ENCODE measurements around the gene SPRYD4. TPM values are rescaled to one million over a fixed set of nuclear protein-coding genes. Genes with fewer than 3 reads are reported as not detected.

Gene SPRYD4
- polyA plus RNA-seq, 4 donors: 1.4 to 4.7 (median 2.6) TPM

DNA sequence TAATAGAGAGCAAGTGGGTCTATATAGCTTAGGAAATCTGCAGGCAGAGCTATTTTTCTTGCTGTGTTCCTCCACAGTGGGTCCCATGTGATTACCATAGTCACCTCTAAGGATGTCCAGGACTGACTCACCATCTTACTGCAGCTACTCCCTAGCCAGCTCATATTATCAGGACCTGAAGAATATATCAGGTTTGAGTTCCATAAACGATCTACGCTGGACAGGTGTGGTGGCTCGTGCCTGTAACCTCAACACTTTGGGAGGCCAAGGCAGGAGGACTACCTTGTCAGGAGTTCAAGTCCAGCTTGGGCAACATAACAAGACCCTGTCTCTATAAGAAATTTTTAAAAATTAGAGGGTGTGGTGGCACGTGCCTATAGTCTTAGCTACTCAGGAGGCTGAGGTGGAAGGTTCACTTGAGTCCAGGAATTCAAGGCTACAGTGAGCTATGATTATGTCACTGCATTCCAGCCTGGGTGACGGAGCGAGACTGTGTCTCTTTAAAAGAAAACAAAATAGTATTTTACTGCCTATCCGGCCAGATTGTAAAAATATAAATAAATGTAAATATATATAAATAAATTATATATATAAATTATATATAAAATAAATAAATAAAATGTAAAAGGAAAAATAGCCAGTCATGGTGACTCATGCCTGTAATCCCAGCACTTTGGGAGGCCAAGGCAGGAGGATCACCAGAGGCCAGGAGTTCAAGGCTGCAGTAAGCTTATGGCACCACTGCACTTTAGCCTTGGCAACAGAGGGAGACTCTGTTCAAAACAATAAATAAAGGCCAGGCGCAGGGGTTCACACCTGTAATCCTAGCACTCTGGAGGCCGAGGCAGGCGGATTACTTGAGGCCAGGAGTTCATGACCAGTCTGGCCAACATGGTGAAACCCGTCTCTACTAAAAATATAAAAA, 6.9 kb upstream of the SPRYD4 start:
- DNase-seq: no peak
- Histone ChIP-seq H3K4me3 (ENCODE audit: low read depth in 1 of 3, low read length in 3 of 3) (no peak overlapping the region), H3K36me3 (ENCODE audit: control insufficient read depth in 3 of 3, insufficient read depth in 2 of 3, low read depth in 1 of 3, low read length in 3 of 3) (no peaks in the 10 kb centered on the region), H3K27me3 (ENCODE audit: control insufficient read depth in 3 of 3, insufficient read depth in 3 of 3, low read length in 3 of 3) (no peaks in the 10 kb centered on the region), H3K27ac (ENCODE audit: low read depth in 1 of 3, low read length in 2 of 3) (no peak overlapping the region), H3K9me3 (ENCODE audit: control insufficient read depth in 2 of 2, insufficient read depth in 1 of 2, low read depth in 1 of 2, low read length in 1 of 2) (no peaks in the 10 kb centered on the region), H3K4me1 (ENCODE audit: control insufficient read depth in 3 of 3, insufficient read depth in 2 of 3, low read depth in 1 of 3, low read length in 2 of 3) (no peaks in the 10 kb centered on the region)
- WGBS, 3 donors: 82 to 84% (median 82%) methylated on average over 11 of the region's 11 CpGs
- FAIRE-seq: no peak

DNA sequence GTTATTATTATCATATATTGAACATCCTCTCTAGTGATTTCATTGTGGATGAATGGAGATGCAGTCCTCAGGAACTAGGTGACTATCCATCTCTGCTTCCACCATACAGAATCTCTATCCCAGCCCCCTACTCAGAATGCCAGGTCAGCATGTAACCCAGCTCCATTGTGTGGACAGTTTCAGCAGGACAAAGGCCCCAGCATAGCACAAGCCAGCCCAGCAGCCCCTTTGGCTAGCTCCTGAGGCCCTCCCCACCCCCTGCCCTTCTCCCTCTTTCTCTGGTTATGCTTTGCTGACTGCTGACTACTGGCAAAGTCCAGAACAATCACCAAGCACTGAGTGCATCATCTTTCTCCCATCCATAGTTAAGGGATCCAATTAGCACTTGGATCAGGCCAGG, 5.8 kb upstream of the SPRYD4 start:
- no peak for DNase-seq
- no peaks in the 10 kb centered on the region for H3K36me3 ChIP-seq (ENCODE audit: control insufficient read depth in 3 of 3, insufficient read depth in 2 of 3, low read depth in 1 of 3, low read length in 3 of 3)
- no peak for FAIRE-seq
- no peak overlapping the region for H3K4me3 ChIP-seq (ENCODE audit: low read depth in 1 of 3, low read length in 3 of 3)
- H3K9me3 ChIP-seq (ENCODE audit: control insufficient read depth in 2 of 2, insufficient read depth in 1 of 2, low read depth in 1 of 2, low read length in 1 of 2): no peaks in the 10 kb centered on the region
- no peak overlapping the region for H3K27ac ChIP-seq (ENCODE audit: low read depth in 1 of 3, low read length in 2 of 3)
- H3K27me3 ChIP-seq (ENCODE audit: control insufficient read depth in 3 of 3, insufficient read depth in 3 of 3, low read length in 3 of 3): no peaks in the 10 kb centered on the region
- H3K4me1 ChIP-seq (ENCODE audit: control insufficient read depth in 3 of 3, insufficient read depth in 2 of 3, low read depth in 1 of 3, low read length in 2 of 3): no peaks in the 10 kb centered on the region

DNA sequence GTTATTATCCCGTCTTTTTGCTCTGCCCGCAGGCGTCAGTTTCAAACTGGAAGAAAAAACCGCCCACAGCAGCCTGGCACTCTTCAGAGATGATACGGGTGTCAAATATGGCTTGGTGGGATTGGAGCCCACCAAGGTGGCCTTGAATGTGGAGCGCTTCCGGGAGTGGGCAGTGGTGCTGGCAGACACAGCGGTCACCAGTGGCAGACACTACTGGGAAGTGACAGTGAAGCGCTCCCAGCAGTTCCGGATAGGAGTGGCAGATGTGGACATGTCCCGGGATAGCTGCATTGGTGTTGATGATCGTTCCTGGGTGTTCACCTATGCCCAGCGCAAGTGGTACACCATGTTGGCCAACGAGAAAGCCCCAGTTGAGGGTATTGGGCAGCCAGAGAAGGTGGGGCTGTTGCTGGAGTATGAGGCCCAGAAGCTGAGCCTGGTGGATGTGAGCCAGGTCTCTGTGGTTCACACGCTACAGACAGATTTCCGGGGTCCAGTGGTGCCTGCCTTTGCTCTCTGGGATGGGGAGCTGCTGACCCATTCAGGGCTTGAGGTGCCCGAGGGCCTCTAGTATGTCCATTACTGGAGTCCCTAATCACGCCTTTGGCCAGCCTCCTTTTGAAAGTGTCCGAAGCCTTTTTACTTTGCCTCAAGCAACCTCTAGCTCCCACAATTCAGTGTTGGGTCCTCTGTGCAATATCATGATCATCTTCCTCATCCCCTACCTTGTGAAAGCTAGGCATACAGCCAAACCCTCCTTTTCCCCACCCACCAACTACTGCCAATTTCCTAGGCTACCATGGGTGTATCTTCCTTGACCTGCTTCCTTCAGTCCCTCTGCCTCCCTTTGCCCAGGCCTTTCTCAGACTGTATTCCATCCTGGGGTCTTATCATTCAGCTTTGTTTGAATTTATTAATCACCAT, 891 bp downstream of the SPRYD4 start:
- 26 to 40% (median 31%) methylated on average over 19 of the region's 19 CpGs for WGBS, 3 donors
- no peaks in the 10 kb centered on the region for H3K27me3 ChIP-seq (ENCODE audit: control insufficient read depth in 3 of 3, insufficient read depth in 3 of 3, low read length in 3 of 3)
- H3K36me3 ChIP-seq (ENCODE audit: control insufficient read depth in 3 of 3, insufficient read depth in 2 of 3, low read depth in 1 of 3, low read length in 3 of 3): peaks cover 0 to 14% (median 0%) of the 10 kb centered on the region in 3 donors
- FAIRE-seq (no peak), DNase-seq (peak in 1 of 2 donors; percentile 31)
- no peaks in the 10 kb centered on the region for H3K9me3 ChIP-seq (ENCODE audit: control insufficient read depth in 2 of 2, insufficient read depth in 1 of 2, low read depth in 1 of 2, low read length in 1 of 2)
- peak overlapping the region; percentile 34 to 97 (median 90) for H3K27ac ChIP-seq (ENCODE audit: low read depth in 1 of 3, low read length in 2 of 3)
- peak overlapping the region; percentile 71 to 97 (median 87) for H3K4me3 ChIP-seq (ENCODE audit: low read depth in 1 of 3, low read length in 3 of 3)
- H3K4me1 ChIP-seq (ENCODE audit: control insufficient read depth in 3 of 3, insufficient read depth in 2 of 3, low read depth in 1 of 3, low read length in 2 of 3): peaks cover 0 to 8% (median 4%) of the 10 kb centered on the region in 3 donors

DNA sequence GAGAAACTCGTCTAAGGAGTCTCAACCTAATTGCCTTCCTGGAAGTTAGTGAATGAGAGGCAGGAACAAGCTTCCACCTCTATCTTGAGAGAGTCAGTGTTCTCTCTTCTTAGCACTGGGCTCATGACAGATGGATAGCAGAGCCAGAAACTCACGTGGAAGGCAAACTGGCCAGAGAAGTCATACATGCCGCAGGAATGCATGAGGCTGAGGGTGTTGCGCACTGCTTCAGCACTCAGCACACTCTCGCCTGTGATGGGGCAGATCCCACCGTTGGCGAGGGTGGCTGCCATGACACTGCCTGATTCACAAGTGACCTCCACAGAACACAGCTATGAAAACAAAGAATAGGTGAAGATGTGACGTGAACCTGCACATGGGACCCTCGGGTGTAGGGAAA, 6.0 kb downstream of the SPRYD4 start:
- DNase-seq (no peak), FAIRE-seq (no peak)
- H3K36me3 ChIP-seq (ENCODE audit: control insufficient read depth in 3 of 3, insufficient read depth in 2 of 3, low read depth in 1 of 3, low read length in 3 of 3): peaks cover 0 to 35% (median 0%) of the 10 kb centered on the region in 3 donors
- H3K9me3 ChIP-seq (ENCODE audit: control insufficient read depth in 2 of 2, insufficient read depth in 1 of 2, low read depth in 1 of 2, low read length in 1 of 2): no peaks in the 10 kb centered on the region
- no peaks in the 10 kb centered on the region for H3K27me3 ChIP-seq (ENCODE audit: control insufficient read depth in 3 of 3, insufficient read depth in 3 of 3, low read length in 3 of 3)
- H3K27ac ChIP-seq (ENCODE audit: low read depth in 1 of 3, low read length in 2 of 3): no peak overlapping the region
- 94 to 97% (median 95%) methylated on average over 9 of the region's 9 CpGs for WGBS, 3 donors
- H3K4me3 ChIP-seq (ENCODE audit: low read depth in 1 of 3, low read length in 3 of 3): no peak overlapping the region
- H3K4me1 ChIP-seq (ENCODE audit: control insufficient read depth in 3 of 3, insufficient read depth in 2 of 3, low read depth in 1 of 3, low read length in 2 of 3): peaks cover 0 to 5% (median 4%) of the 10 kb centered on the region in 3 donors

DNA sequence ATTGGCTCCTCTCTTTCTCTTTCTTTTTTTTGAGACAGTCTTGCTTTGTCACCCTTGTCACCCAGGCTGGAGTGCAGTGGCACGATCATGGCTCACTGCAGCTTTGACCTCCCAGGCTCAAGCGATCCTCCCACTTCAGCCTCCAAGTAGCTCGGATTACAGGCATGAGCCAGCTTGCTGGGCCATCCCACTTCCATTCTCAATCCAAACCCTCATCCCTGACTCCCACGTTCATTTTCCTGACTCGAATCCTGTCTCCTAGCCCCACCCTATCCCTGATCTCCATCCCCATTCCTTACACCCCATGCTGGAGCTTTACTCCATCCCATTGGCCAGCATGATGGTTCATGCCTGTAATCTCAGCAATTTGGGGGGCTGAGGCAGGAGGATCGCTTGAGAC, 7.8 kb downstream of the SPRYD4 start:
- 90 to 93% (median 90%) methylated on average over 6 of the region's 6 CpGs for WGBS, 3 donors
- no peak for DNase-seq
- no peak for FAIRE-seq
- peaks cover 0 to 36% (median 0%) of the 10 kb centered on the region in 3 donors for H3K36me3 ChIP-seq (ENCODE audit: control insufficient read depth in 3 of 3, insufficient read depth in 2 of 3, low read depth in 1 of 3, low read length in 3 of 3)
- H3K27ac ChIP-seq (ENCODE audit: low read depth in 1 of 3, low read length in 2 of 3): no peak overlapping the region
- H3K9me3 ChIP-seq (ENCODE audit: control insufficient read depth in 2 of 2, insufficient read depth in 1 of 2, low read depth in 1 of 2, low read length in 1 of 2): no peaks in the 10 kb centered on the region
- H3K4me1 ChIP-seq (ENCODE audit: control insufficient read depth in 3 of 3, insufficient read depth in 2 of 3, low read depth in 1 of 3, low read length in 2 of 3): no peaks in the 10 kb centered on the region
- H3K27me3 ChIP-seq (ENCODE audit: control insufficient read depth in 3 of 3, insufficient read depth in 3 of 3, low read length in 3 of 3): no peaks in the 10 kb centered on the region
- no peak overlapping the region for H3K4me3 ChIP-seq (ENCODE audit: low read depth in 1 of 3, low read length in 3 of 3)

DNA sequence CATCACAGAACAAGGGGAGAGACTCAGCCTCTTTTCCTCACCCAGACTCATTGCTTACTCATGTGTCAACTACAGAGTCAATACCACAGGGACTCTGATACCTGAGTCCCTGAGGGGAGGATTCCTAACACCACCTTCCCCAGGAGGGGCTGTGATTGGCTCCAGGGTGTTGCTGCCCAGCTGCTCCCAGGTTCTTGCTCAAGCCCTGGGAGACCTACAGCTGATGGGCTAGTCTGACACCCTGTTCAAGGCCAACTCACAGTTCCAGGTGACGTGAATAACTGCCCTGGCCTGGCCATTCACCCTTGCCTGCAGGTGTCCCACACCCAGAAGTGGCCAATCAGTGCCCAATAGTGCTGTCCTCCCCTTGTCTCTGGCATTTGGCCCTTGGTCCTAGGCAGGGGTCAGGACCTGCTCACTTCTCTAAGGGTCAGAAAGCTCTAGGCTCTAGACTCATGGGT, 8.6 kb downstream of the SPRYD4 start:
- DNase-seq: peak in 1 of 2 donors; percentile 11
- 39 to 88% (median 86%) methylated on average over 1 of the region's 1 CpG for WGBS, 3 donors
- FAIRE-seq: no peak
- H3K27ac ChIP-seq (ENCODE audit: low read depth in 1 of 3, low read length in 2 of 3): no peak overlapping the region
- no peaks in the 10 kb centered on the region for H3K4me1 ChIP-seq (ENCODE audit: control insufficient read depth in 3 of 3, insufficient read depth in 2 of 3, low read depth in 1 of 3, low read length in 2 of 3)
- no peaks in the 10 kb centered on the region for H3K9me3 ChIP-seq (ENCODE audit: control insufficient read depth in 2 of 2, insufficient read depth in 1 of 2, low read depth in 1 of 2, low read length in 1 of 2)
- H3K4me3 ChIP-seq (ENCODE audit: low read depth in 1 of 3, low read length in 3 of 3): no peak overlapping the region
- peaks cover 0 to 32% (median 0%) of the 10 kb centered on the region in 3 donors for H3K36me3 ChIP-seq (ENCODE audit: control insufficient read depth in 3 of 3, insufficient read depth in 2 of 3, low read depth in 1 of 3, low read length in 3 of 3)
- H3K27me3 ChIP-seq (ENCODE audit: control insufficient read depth in 3 of 3, insufficient read depth in 3 of 3, low read length in 3 of 3): no peaks in the 10 kb centered on the region

DNA sequence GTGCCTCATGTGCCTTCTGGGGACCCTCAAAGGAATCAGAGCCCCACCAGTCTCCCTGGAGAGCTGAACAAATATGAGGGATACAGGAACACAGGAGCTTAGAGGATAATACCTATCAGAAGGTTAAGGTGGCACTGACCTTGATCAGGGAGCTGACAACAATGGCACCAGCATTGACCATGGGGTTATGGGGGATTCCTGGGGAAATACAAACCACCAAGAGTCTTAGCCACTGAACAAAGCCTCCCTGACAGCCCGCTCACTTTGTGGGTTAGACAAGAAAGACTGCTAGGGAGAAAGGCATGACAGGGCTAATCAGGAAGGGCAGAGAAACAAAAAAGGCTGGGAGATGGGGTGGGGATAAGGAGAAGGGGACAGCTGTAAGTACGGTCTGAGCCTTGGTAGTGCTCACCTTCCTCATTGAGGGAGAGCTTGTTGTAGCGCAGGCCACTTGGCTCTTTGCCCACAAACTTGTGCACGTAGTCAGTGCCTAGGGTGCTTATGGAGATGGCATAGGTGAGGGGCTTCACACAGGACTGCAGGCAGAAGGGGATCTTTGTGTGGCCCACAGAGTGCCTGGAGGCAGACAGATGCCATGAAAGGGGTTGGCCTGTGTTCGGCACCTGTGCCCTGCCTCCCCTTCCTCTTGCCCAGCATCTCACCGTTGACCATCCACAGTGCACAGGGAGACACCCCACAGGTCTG, 9.3 kb downstream of the SPRYD4 start:
- no peak for FAIRE-seq
- DNase-seq: no peak
- H3K27me3 ChIP-seq (ENCODE audit: control insufficient read depth in 3 of 3, insufficient read depth in 3 of 3, low read length in 3 of 3): no peaks in the 10 kb centered on the region
- 88 to 89% (median 88%) methylated on average over 5 to 6 of the region's 6 CpGs for WGBS, 3 donors
- no peaks in the 10 kb centered on the region for H3K4me1 ChIP-seq (ENCODE audit: control insufficient read depth in 3 of 3, insufficient read depth in 2 of 3, low read depth in 1 of 3, low read length in 2 of 3)
- H3K36me3 ChIP-seq (ENCODE audit: control insufficient read depth in 3 of 3, insufficient read depth in 2 of 3, low read depth in 1 of 3, low read length in 3 of 3): peaks cover 0 to 32% (median 0%) of the 10 kb centered on the region in 3 donors
- no peak overlapping the region for H3K4me3 ChIP-seq (ENCODE audit: low read depth in 1 of 3, low read length in 3 of 3)
- H3K9me3 ChIP-seq (ENCODE audit: control insufficient read depth in 2 of 2, insufficient read depth in 1 of 2, low read depth in 1 of 2, low read length in 1 of 2): no peaks in the 10 kb centered on the region
- no peak overlapping the region for H3K27ac ChIP-seq (ENCODE audit: low read depth in 1 of 3, low read length in 2 of 3)

DNA sequence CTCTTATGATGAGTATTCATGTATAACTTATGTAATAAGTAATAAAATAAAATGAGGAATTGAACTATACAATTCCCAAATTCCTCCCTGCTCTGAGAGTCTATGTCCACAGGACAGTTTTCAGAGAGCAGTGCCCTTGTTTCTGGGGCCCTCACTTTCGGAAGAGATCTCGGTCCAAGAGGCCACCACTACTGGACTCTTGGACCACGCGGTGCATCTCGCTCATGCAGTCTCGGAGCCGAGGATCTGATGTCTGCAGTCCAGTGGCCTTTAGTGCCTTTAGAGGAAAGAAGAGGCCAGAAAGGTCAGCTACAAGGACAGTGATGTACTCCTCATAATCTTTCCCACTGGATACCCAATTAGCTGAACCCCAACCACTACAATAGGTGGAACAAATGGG, 11.2 kb downstream of the SPRYD4 start:
- Histone ChIP-seq H3K4me1 (ENCODE audit: control insufficient read depth in 3 of 3, insufficient read depth in 2 of 3, low read depth in 1 of 3, low read length in 2 of 3) (no peaks in the 10 kb centered on the region), H3K4me3 (ENCODE audit: low read depth in 1 of 3, low read length in 3 of 3) (no peak overlapping the region), H3K27me3 (ENCODE audit: control insufficient read depth in 3 of 3, insufficient read depth in 3 of 3, low read length in 3 of 3) (no peaks in the 10 kb centered on the region), H3K36me3 (ENCODE audit: control insufficient read depth in 3 of 3, insufficient read depth in 2 of 3, low read depth in 1 of 3, low read length in 3 of 3) (peaks cover 0 to 25% (median 0%) of the 10 kb centered on the region in 3 donors), H3K27ac (ENCODE audit: low read depth in 1 of 3, low read length in 2 of 3) (no peak overlapping the region), H3K9me3 (ENCODE audit: control insufficient read depth in 2 of 2, insufficient read depth in 1 of 2, low read depth in 1 of 2, low read length in 1 of 2) (no peaks in the 10 kb centered on the region)
- no peak for FAIRE-seq
- 95 to 98% (median 96%) methylated on average over 7 of the region's 7 CpGs for WGBS, 3 donors
- DNase-seq: no peak

Data from small intestine (tissue), 7 donors.